Measurements from ENCODE around the gene TRPC4AP.

DNA sequence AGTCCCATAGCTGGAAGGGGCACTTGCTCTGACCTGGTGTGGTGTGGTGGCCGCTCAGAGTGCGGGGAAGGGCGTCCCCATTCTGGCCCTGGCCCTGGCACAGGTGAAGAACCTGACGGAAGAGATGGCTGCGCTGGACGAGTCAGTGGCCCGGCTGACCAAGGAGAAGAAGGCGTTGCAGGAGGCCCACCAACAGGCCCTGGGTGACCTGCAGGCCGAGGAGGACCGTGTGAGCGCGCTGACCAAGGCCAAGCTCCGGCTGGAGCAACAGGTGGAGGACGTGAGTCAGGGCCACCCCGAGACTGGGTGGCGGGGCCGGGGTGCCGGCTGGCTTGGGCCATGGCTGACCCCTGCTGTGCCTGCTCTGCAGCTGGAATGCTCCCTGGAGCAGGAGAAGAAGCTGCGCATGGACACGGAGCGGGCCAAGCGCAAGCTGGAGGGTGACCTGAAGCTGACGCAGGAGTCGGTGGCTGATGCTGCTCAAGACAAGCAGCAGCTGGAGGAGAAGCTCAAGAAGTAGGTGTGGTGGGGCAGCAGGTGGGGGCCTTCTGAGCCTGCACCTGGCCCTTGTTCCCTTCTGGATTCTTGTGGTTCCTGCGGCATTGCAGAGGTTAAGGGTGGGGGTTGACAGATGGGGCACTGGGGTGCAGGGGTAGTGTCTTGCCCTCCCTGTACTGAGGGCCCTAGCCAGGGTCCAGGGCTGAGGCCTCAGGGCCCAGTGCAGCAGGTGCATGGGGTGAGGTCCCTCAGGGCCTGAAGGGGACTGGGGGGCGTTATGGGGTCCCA is 96.2 kb downstream of the TRPC4AP start:
- TF ChIP-seq, protein P1, sequence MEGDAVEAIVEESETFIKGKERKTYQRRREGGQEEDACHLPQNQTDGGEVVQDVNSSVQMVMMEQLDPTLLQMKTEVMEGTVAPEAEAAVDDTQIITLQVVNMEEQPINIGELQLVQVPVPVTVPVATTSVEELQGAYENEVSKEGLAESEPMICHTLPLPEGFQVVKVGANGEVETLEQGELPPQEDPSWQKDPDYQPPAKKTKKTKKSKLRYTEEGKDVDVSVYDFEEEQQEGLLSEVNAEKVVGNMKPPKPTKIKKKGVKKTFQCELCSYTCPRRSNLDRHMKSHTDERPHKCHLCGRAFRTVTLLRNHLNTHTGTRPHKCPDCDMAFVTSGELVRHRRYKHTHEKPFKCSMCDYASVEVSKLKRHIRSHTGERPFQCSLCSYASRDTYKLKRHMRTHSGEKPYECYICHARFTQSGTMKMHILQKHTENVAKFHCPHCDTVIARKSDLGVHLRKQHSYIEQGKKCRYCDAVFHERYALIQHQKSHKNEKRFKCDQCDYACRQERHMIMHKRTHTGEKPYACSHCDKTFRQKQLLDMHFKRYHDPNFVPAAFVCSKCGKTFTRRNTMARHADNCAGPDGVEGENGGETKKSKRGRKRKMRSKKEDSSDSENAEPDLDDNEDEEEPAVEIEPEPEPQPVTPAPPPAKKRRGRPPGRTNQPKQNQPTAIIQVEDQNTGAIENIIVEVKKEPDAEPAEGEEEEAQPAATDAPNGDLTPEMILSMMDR (IDR thresholded peaks at IDR 0.05): no peak
- no peak for TF ChIP-seq POLR2A (IDR thresholded peaks at IDR 0.05)
